ENCODE results near the gene TANC1. TPM values are rescaled to one million over a fixed set of nuclear protein-coding genes. Genes with fewer than 3 reads are reported as not detected.

TANC1 gene
- polyA plus RNA-seq, 2 of the 4 experiments (the other 2 are of a cell fraction): 9.2 to 21.2 TPM

- TF ChIP-seq FOSL2 (IDR thresholded peaks at IDR 0.05) (no peak), FOSL2 (CRISPR knock-in tag; IDR thresholded peaks at IDR 0.05) (no peak)
Measured at GRCh38 chr2:159065891-159066290, 97.5 kb downstream of the TANC1 start (continued).

- ATAC-seq: no peak
- 83% methylated on average over 1 of the region's 1 CpG for WGBS (ENCODE audit: missing lambda C conversion rate)
- no peak for TF ChIP-seq ZC3H11A (IDR thresholded peaks at IDR 0.05)
- TF ChIP-seq POLR2AphosphoS2 (conservative IDR thresholded peaks at IDR 0.05; ENCODE audit: low read length): no peak
- no peak for TF ChIP-seq HOXB13 (CRISPR knock-in tag; IDR thresholded peaks at IDR 0.05; ENCODE audit: low read depth)
- TF ChIP-seq ZFP36 (IDR thresholded peaks at IDR 0.05; ENCODE audit: borderline replicate concordance, partially characterized antibody): no peak
- no peak for TF ChIP-seq ZSCAN20 (CRISPR knock-in tag; IDR thresholded peaks at IDR 0.05)
- TF ChIP-seq RCOR1 (IDR thresholded peaks at IDR 0.05; ENCODE audit: low read depth, low read length): no peak
- no peak for TF ChIP-seq FOSB (CRISPR knock-in tag; IDR thresholded peaks at IDR 0.05)
- no peak for TF ChIP-seq POLR2A (IDR thresholded peaks at IDR 0.05; ENCODE audit: low read length)
- TF ChIP-seq HOXA7 (CRISPR knock-in tag; IDR thresholded peaks at IDR 0.05): no peak
- TF ChIP-seq EHF (CRISPR knock-in tag; IDR thresholded peaks at IDR 0.05): no peak
- TF ChIP-seq CBX2 (IDR thresholded peaks at IDR 0.05; ENCODE audit: borderline replicate concordance, low read depth): no peak
- TF ChIP-seq RFX5 (IDR thresholded peaks at IDR 0.05): no peak
- TF ChIP-seq CBX8 (IDR thresholded peaks at IDR 0.05): no peak
- no peak for TF ChIP-seq ZNF302 (CRISPR knock-in tag; IDR thresholded peaks at IDR 0.05)
- no peak for TF ChIP-seq MAX (IDR thresholded peaks at IDR 0.05)
- no peak for TF ChIP-seq ATOH8 (CRISPR knock-in tag; IDR thresholded peaks at IDR 0.05; ENCODE audit: low read depth)
- no peak for TF ChIP-seq RARB (CRISPR knock-in tag; IDR thresholded peaks at IDR 0.05)
- TF ChIP-seq MAZ (IDR thresholded peaks at IDR 0.05; ENCODE audit: borderline replicate concordance, low read depth, low read length): no peak
- TF ChIP-seq ESRRA (IDR thresholded peaks at IDR 0.05; ENCODE audit: borderline replicate concordance, low read length): no peak
- H3K4me2 ChIP-seq: no peak overlapping the region
- no peak for DNase-seq (ENCODE audit: low read depth in 1 of 2, low spot score in 1 of 2)
- H3K4me3 ChIP-seq: no peak overlapping the region
- POLR2A ChIA-PET: no interaction called here
- no peak for FAIRE-seq
- no peak overlapping the region for H3K27ac ChIP-seq
- CTCF ChIA-PET: interaction anchor here (2.1 kb wide), 1 partner anchor 52 kb away, joined by 7 read pairs; no protein-coding TSS in a partner anchor
- no peaks in the 10 kb centered on the region for H3K9me3 ChIP-seq
- peaks cover 35% of the 10 kb centered on the region for H3K4me1 ChIP-seq
Measured at GRCh38 chr2:159066541-159067156, 98.2 kb downstream of the TANC1 start.

- FAIRE-seq (no peak), DNase-seq (ENCODE audit: low read depth in 1 of 2, low spot score in 1 of 2) (no peak), ATAC-seq (no peak)
- TF ChIP-seq PBX3 (IDR thresholded peaks at IDR 0.05) (no peak), TFCP2L1 (CRISPR knock-in tag; IDR thresholded peaks at IDR 0.05) (no peak), RARB (CRISPR knock-in tag; IDR thresholded peaks at IDR 0.05) (no peak), EHMT2 (IDR thresholded peaks at IDR 0.05; ENCODE audit: low read depth) (no peak), NPAS2 (CRISPR knock-in tag; IDR thresholded peaks at IDR 0.05; ENCODE audit: borderline replicate concordance) (no peak), ATOH8 (CRISPR knock-in tag; IDR thresholded peaks at IDR 0.05; ENCODE audit: low read depth) (no peak), MAFK (IDR thresholded peaks at IDR 0.05; ENCODE audit: partially characterized antibody) (no peak), FOXS1 (CRISPR knock-in tag; IDR thresholded peaks at IDR 0.05) (no peak), MAZ (IDR thresholded peaks at IDR 0.05; ENCODE audit: borderline replicate concordance, low read depth, low read length) (no peak), RFX5 (IDR thresholded peaks at IDR 0.05) (no peak), HOXB5 (CRISPR knock-in tag; IDR thresholded peaks at IDR 0.05) (no peak), ZC3H11A (IDR thresholded peaks at IDR 0.05) (no peak)
- 89% methylated on average over 1 of the region's 1 CpG for WGBS (ENCODE audit: missing lambda C conversion rate)
- H3K27ac ChIP-seq: no peak overlapping the region
- no peak overlapping the region for H3K4me2 ChIP-seq
- H3K4me1 ChIP-seq: peaks cover 37% of the 10 kb centered on the region
- CTCF ChIA-PET: no interaction called here
- H3K4me3 ChIP-seq: no peak overlapping the region
- POLR2A ChIA-PET: no interaction called here
- H3K9me3 ChIP-seq: no peaks in the 10 kb centered on the region
Measured at GRCh38 chr2:159067971-159068370, 99.5 kb downstream of the TANC1 start.

Data from A549 (cell line).